OCI-LY7 (cell line): Measurements from ENCODE around the gene IZUMO1R.

Experiments
- CTCF ChIP-seq: fragments of 200-600 bp; sonication (generic); conservative IDR thresholded peaks from 2 replicates; pipeline ENCODE4 v1.5.1; 2014; ENCODE audit warnings: mild to moderate bottlenecking, antibody characterized with exemption, low read length, moderate library complexity, mixed read lengths
- EZH2phosphoT487 ChIP-seq: fragments of 200-600 bp; sonication (generic); IDR thresholded peaks from 2 replicates; pipeline ENCODE4 v1.6.1; 2018; ENCODE audit warnings: low read depth, borderline replicate concordance, mild to moderate bottlenecking, mixed run types, antibody characterized with exemption, low read length, moderate library complexity, mixed read lengths

GRCh38 chr11:94307101-94307791, 2.9 kb downstream of the IZUMO1R start:
- TF ChIP-seq CTCF (no peak), EZH2phosphoT487 (no peak)
